Activated gamma-delta T cell treated with anti-CD3 and anti-CD28 coated beads, Interleukin-2, amount 50 U/mL, for 16 hours (primary cell): ENCODE data around the gene KIAA0319L.

Experiments used
- DNase-seq: peaks from one replicate; pipeline ENCODE4 v3.0.0-alpha.2; 2020; ENCODE audit warnings: low read depth

Gene KIAA0319L

GRCh38 chr1:35536556-35537162 is 20.5 kb downstream of the KIAA0319L start:
- no peak for DNase-seq

DNA sequence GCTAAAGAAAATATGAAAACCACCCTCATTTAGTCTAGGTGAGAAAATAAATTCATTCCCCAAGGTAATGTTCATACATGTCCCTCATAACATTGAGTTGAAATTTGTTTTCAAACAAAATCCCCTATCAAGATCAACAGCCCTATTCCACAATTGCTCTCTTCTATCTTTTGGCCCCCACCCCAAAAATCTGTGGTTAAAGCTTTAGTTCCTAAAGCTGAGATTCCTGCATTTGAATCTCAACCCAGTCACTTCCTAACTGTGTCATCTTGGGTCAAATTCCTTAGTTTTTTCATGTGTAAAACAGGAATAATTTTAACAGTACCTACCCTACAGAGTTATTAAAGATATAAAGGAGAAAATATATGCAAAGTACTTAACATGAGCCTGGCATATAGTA is 22.0 kb downstream of the KIAA0319L start:
- no peak for DNase-seq

DNA sequence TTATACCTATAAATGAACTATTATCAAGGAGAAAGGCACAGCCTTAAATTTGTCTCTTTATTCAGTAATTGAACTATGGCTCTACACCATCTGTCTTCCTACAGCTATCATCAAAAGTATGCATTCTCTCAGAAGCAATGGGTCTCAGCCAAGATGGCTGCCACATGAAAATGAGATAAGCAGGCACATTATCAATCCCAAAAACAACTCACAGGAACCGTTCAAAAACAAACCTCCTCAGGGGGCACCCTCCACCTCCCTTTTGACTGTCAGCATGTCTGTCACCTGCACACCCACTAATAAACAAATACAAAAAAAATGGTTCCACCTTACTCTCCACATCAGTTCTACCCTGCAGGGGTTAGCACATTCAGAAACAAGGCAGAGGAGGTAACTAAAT is 23.6 kb downstream of the KIAA0319L start:
- DNase-seq, result no peak

GRCh38 chr1:35532497-35533223 is 24.5 kb downstream of the KIAA0319L start:
- DNase-seq, result no peak

GRCh38 chr1:35531368-35531767 is 25.8 kb downstream of the KIAA0319L start:
- no peak for DNase-seq

- DNase-seq, result no peak
Measured at GRCh38 chr1:35530946-35531345, 26.3 kb downstream of the KIAA0319L start.

DNA sequence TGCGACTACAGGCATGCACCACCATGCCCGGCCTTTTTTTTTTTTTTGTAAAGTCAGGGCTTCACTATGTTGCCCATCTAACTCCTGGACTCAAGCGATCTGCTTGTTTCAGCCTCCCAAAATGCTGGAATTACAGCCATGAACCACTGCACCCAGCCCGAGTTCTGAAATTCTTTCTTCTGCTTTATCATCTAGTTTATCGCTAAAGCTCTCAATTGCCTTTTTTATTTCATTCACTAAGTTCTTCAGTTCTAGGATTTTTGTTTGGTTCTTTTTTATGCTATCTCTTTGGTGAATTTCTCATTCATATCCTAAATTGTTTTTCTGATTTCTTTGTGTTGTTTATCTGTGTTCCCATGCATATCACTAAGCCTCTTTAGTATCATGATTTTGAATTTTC is 27.0 kb downstream of the KIAA0319L start:
- no peak for DNase-seq

- no peak for DNase-seq
Measured at GRCh38 chr1:35524106-35524505, 33.1 kb downstream of the KIAA0319L start.

- DNase-seq, result no peak
Measured at GRCh38 chr1:35519432-35519831, 37.8 kb downstream of the KIAA0319L start.

GRCh38 chr1:35518183-35518582 is 39.0 kb downstream of the KIAA0319L start:
- DNase-seq, result no peak

DNA sequence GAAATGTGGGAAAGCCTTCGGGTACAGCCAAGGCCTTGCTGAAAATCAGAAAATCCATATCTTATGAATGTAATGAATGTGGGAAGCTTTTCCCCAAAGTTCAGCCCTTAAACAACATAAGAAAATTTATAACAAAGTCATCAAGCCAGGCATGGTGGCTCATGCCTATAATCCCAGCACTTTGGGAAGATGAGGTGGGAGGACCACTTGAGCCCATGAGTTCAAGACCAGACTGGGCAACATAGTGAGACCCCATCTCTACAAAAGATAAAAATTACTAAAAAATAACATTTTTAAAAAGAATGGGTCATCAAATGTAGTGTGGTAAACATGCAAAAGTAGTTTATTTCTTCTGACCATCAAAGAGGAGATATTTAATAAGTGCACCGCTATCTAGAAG is 45.9 kb downstream of the KIAA0319L start:
- no peak for DNase-seq

DNA sequence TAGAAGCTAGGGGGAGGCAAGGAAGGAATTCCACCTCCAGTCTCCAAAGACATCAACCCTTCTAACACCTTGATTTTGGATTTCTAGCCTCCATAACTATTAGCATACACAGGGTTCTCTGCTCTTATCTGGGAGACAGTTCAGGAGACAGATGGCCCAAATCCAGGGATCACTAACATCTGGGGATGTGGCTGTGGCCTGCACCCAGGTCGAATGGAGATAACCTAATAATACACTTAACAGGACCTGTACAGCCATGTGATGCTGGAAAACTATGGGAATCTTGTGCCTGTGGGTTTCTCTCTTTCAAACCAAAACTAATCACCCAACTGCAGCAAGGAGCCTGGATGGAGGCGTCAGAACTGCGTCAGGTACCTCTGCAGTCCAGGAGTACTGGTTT is 47.6 kb downstream of the KIAA0319L start:
- DNase-seq, result no peak

GRCh38 chr1:35507947-35508346 is 49.3 kb downstream of the KIAA0319L start:
- no peak for DNase-seq

DNA sequence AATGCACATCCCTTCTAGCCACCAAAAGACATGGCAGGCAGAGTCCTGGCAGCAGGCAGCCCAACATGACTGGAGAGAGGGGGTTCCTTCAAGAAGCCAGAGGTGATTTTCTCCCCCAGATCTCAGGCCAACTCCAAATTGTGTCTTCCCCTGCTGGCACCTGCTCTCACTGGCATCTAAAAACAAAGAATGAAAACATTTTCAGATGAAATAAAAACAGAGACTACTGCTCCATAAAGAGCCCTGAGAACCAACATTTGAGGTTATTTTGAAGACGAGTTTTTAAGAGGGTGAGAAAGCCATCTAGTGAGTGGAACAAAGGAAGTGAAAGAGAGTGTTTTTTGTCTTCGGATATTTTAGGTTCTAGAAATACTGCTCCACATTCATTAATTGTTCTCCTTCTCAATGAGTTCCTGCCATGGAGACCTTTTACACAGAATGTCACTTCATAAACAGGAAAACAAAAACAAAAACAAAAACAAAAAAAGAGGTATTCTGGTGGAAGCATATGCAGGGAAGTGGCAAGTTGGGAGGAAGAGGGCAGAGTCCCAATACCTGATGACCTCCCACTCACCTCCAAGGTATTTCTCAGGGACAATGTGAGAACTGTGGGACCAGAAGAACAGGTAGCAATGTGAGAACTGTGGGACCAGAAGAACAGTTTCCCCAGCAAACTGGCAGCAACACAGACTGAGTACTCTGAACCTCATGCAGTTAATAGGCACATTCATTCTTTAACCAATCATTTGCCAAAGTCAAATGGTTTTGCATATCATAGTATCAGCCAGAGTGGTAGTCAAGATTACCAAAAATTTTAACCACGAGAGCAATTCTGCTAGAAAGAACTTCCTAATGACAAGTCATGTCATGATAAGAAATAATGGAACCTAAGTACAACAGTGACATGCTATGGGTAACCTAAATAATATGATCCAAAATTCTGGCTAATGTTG is 50.0 kb downstream of the KIAA0319L start:
- no peak for DNase-seq

DNA sequence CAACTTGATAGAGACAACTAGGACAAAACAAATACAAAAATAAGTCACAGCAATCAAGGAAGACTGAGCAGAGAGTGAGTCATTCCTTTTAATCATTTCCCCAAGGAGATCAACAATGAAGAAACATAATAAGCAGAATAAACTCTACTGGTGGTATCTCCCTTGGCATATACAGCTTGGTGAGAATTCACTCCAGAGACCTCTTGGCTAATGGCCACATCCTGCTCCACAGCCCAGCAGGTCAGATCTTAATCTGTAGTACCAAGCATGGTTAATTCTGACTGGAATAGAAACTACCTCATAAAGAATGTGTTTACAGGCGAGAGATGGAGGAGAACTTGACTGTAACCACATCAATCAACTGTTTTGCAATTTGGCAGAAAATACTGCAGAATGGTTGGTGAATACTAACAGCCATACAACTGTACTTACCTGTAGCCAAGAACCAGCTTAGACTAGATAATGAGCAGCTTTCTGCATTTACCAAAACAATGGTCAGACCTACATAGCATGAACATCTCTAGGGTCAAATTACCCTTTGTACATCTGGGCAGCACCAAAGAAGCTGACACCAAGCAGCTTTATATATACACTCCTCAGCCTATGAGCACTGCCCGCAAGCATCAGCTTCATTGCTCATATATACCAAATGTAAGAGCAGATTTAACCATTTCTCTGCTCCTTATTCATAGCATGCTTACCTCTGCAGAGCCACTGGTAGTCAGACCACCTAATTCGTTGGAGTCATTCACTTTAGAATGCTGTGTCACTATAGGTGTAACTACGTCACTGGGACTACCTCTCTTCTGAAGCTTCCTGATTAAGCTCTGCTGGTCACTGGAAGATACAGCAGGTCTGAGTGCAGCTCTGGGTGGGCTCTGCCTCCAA is 51.0 kb downstream of the KIAA0319L start:
- DNase-seq, result no peak

GRCh38 chr1:35502242-35502641 is 55.0 kb downstream of the KIAA0319L start:
- no peak for DNase-seq

- no peak for DNase-seq
Measured at GRCh38 chr1:35500439-35500838, 56.8 kb downstream of the KIAA0319L start.

DNA sequence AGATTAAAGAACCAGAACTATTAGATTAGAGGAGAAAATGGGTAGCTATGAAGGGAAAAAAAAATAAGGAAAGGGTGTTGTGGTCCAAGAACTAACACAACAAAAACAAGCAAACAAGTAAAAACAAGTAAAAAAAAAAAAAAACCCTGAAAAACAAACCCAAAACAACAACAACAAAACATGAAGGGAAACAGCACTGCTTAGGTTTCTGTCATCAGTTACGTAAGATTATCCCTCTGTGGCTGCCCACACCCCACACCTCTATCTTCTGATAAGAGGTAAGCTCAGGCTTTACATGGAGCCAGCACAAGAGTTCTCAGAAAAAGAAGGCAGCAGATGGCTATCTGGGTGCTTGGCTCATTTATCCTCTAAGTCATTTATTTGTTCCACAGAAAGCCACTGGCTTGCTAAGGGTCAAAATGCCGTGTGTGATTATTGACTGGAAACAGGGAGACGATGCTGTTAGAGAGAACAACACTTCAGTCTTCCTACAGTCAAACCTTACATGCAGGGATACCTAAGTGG is 57.5 kb downstream of the KIAA0319L start:
- no peak for DNase-seq

DNA sequence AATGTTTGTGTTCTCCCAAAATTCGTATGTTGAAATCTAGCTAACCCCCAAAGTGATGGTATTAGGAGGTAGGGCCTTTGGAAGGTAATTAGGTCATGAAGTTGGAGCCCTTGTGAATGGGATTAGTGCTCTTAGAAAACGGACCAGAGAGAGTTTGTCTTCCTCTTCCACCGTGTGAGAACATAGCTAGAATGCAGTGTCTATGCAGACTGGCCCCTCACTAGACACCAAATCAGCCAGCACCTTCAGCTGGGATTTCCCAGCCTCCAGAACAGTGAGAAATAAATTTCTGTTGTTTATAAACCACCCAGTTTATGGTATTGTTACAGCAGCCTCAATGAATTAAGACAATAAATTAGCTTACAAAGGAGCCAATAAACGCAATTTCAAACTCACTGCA is 58.0 kb downstream of the KIAA0319L start:
- DNase-seq, result no peak

DNA sequence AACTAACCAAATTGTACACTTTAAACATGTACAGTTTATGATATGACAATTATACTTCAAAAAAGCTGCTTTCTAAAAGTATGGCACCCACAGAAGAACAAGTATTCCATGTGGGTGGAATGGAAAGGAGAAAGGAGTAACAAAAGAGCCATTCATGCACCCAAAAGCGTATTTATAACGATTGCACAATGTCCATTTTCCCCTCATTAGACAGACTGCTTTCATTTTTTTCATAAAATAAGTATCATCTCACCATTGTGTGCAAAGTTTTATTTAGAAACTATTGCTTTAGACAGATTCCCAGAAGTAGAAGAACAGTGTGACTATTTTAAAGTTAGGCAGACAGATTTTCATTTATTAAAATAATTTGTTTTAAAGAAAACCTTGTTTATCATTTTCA is 59.6 kb downstream of the KIAA0319L start:
- DNase-seq, result no peak

- DNase-seq, result no peak
Measured at GRCh38 chr1:35490250-35490649, 67.0 kb downstream of the KIAA0319L start.

- no peak for DNase-seq
Measured at GRCh38 chr1:35488336-35488735, 68.9 kb downstream of the KIAA0319L start.
